Calu3 (cell line): ENCODE measurements around the gene RTN4RL1. TPM values are rescaled to one million over a fixed set of nuclear protein-coding genes. Genes with fewer than 3 reads are reported as not detected.
"Not testable (repeated sequence)": the region's sequence is repeated elsewhere in the genome, so short reads cannot be mapped to it uniquely, and the experiment has no call there.

ENCODE experiments used
- BruUV-seq: library from RNA; stranded (reverse); fragments of 400-500 nt; replicated peaks from 2 replicates; lab custom pipeline; 2021; lab: Mats Ljungman, UMichigan
- CTCF ChIA-PET: fragments of 300-600 bp; sonication (Branson Sonifier 250); formaldehyde crosslinking; loops from one replicate; lab custom pipeline; 2022; ENCODE audit warnings: antibody characterized with exemption; lab: Charles Lee
- DNase-seq: peaks from one replicate; pipeline ENCODE4 v3.0.0; 2022
- H3K27ac Mint-ChIP-seq: one replicate; pipeline ENCODE4 v1.8.0; 2022; ENCODE audit warnings: mixed read lengths; ENCODE audit not compliant: unreplicated experiment
- H3K27me3 Mint-ChIP-seq: one replicate; pipeline ENCODE4 v1.8.0; 2022; ENCODE audit warnings: mixed read lengths; ENCODE audit not compliant: unreplicated experiment
- H3K36me3 Mint-ChIP-seq: one replicate; pipeline ENCODE4 v1.8.0; 2022; ENCODE audit warnings: mild to moderate bottlenecking, moderate library complexity, mixed read lengths; ENCODE audit not compliant: insufficient read depth, unreplicated experiment
- H3K4me1 Mint-ChIP-seq: one replicate; pipeline ENCODE4 v1.8.0; 2022; ENCODE audit warnings: mild to moderate bottlenecking, low read depth, mixed read lengths; ENCODE audit not compliant: unreplicated experiment
- H3K4me3 Mint-ChIP-seq: one replicate; pipeline ENCODE4 v1.8.0; 2022; ENCODE audit warnings: mild to moderate bottlenecking, low read depth, moderate library complexity, mixed read lengths; ENCODE audit not compliant: unreplicated experiment
- H3K9me3 Mint-ChIP-seq: one replicate; pipeline ENCODE4 v1.8.0; 2022; ENCODE audit warnings: low read depth, mixed read lengths; ENCODE audit not compliant: unreplicated experiment
- CTCF ChIP-seq: fragments of 200-600 bp; IDR thresholded peaks from one replicate; pipeline ENCODE4 v1.8.0; 2022; ENCODE audit warnings: antibody characterized with exemption; ENCODE audit not compliant: unreplicated experiment
- intact Hi-C: fragments of 100-400 bp; cut with micrococcal nuclease; formaldehyde crosslinking; loops from one replicate; pipeline ENCODE4 v1.10.0; 2022; ENCODE audit not compliant: unreplicated experiment
- total RNA-seq: library from RNA; stranded (reverse); gene quantifications from 2 replicates; pipeline ENCODE4 v1.2.3, GENCODE V29; 2022

The RTN4RL1 gene
- total RNA-seq, 1 experiment from 2014 or later, result not detected

- Mint-ChIP-seq H3K27ac (no peak overlapping the region), H3K4me1 (no peaks in the 10 kb centered on the region), H3K27me3 (peaks cover 51% of the 10 kb centered on the region), H3K9me3 (no peaks in the 10 kb centered on the region), H3K4me3 (no peak overlapping the region), H3K36me3 (peaks cover 5% of the 10 kb centered on the region)
- DNase-seq, result no peak
- no TSS peak for BruUV-seq
- no peak for TF ChIP-seq CTCF
- intact Hi-C loops, result no loop called here
- CTCF ChIA-PET, result interaction anchor here (0.6 to 1.2 kb wide), 2 partner anchors 12 to 96 kb away, joined by 3 to 4 read pairs; no protein-coding TSS in a partner anchor
Observed at GRCh38 chr17:2013994-2014317, 11.2 kb downstream of the RTN4RL1 start.

- H3K36me3 Mint-ChIP-seq, BruUV-seq, H3K27ac Mint-ChIP-seq, H3K4me1 Mint-ChIP-seq, H3K9me3 Mint-ChIP-seq, intact Hi-C loops, DNase-seq, H3K4me3 Mint-ChIP-seq: not testable (repeated sequence)
- H3K27me3 Mint-ChIP-seq, result peaks cover 46% of the 10 kb centered on the region
- CTCF ChIA-PET, result interaction anchor here (0.5 to 1.2 kb wide), 3 partner anchors 13 to 95 kb away, joined by 3 to 4 read pairs (median 3); no protein-coding TSS in a partner anchor
Observed at GRCh38 chr17:2013220-2013993, 11.7 kb downstream of the RTN4RL1 start.

GRCh38 chr17:2012499-2012898 lies 12.6 kb downstream of the RTN4RL1 start:
- CTCF ChIA-PET, result interaction anchor here (1.2 kb wide), 1 partner anchor 14 kb away, joined by 3 read pairs; no protein-coding TSS in a partner anchor
- intact Hi-C loops, result no loop called here
- TF ChIP-seq CTCF, result no peak
- Mint-ChIP-seq H3K36me3 (peaks cover 5% of the 10 kb centered on the region), H3K9me3 (no peaks in the 10 kb centered on the region), H3K27me3 (peaks cover 37% of the 10 kb centered on the region), H3K4me3 (no peak overlapping the region), H3K4me1 (no peaks in the 10 kb centered on the region), H3K27ac (no peak overlapping the region)
- no TSS peak for BruUV-seq
- no peak for DNase-seq

GRCh38 chr17:2011411-2012371 lies 13.4 kb downstream of the RTN4RL1 start:
- Mint-ChIP-seq H3K9me3 (no peaks in the 10 kb centered on the region), H3K4me3 (no peak overlapping the region), H3K4me1 (no peaks in the 10 kb centered on the region), H3K27ac (no peak overlapping the region), H3K36me3 (peaks cover 5% of the 10 kb centered on the region), H3K27me3 (peaks cover 29% of the 10 kb centered on the region)
- CTCF ChIA-PET, result interaction anchor here (1.1 kb wide), 1 partner anchor 14 kb away, joined by 4 read pairs; no protein-coding TSS in a partner anchor
- intact Hi-C loops, result no loop called here
- DNase-seq, result peak; percentile 53
- no TSS peak for BruUV-seq
- TF ChIP-seq CTCF, result no peak
